HG02610 (cell line): ENCODE data around the gene MS4A18.
"Not testable (repeated sequence)": the region's sequence is repeated elsewhere in the genome, so short reads cannot be mapped to it uniquely, and the experiment has no call there.

Experiments
- ATAC-seq: cut with Tn5 transposase; IDR thresholded peaks from one replicate; pipeline ENCODE4 v1.9.1; 2021; ENCODE audit warnings: mild to moderate bottlenecking, moderate library complexity; ENCODE audit not compliant: unreplicated experiment

Gene MS4A18

DNA sequence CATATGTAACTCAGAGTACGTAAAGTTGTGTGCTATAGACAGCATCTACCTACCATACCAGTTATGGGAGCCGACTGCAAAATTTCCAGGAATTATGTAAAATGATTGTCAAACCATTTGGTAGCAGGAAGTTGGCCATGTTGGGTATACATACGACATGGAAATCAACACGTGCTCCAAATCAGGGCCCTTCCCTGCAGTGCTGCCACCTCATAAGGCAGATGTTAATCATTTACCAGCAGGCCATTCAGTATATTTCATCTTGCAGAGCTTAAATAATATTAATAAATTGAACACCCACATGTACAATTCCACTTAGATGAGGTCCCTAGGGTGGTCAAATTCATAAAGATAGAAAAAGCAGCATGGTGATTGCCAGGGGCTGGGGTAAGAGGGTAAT, 9.8 kb downstream of the MS4A18 start:
- no peak for ATAC-seq

- no peak for ATAC-seq
These were observed 14.6 kb downstream of the MS4A18 start for GRCh38 chr11:60739114-60739513.

DNA sequence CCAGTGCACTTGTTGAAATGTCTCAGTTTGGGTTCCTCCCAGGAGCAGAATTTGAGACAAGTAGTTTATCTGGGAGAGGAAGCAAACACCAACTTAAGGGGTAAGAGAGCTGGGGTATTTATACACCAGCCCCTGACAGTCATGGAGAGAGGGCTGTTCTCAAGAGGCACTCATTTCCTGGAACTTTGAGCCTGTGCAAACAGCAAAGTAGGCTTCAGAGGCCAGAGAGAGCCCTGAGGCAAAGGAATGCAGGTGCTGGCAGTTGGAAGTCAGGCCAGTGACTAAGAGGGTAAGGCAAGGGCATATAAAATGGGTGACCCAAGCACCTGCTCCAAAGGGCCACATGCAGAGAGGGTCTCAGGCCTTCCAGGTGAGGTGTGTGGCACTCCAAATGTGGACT, 16.1 kb downstream of the MS4A18 start:
- ATAC-seq = no peak

DNA sequence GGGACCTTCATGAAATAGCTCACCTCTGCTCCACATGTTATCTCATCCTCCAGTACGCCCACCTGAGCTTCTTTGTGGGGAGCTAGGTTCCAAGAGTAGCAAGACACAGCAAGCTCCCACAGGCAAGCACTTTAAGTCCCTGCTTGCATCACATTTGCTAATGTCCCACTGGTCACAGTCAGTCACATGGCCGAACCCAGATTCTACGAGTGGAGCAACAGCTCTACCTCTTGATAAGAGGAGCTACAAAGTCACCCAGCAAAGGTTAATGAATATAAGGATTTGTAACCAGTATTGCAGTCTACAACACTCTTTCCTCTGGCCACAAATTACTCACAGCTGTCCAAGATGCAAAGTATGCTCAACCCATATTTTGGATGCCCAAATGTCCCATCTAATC, 16.9 kb downstream of the MS4A18 start:
- ATAC-seq = no peak

GRCh38 chr11:60743058-60743457, 18.5 kb downstream of the MS4A18 start:
- ATAC-seq = no peak

DNA sequence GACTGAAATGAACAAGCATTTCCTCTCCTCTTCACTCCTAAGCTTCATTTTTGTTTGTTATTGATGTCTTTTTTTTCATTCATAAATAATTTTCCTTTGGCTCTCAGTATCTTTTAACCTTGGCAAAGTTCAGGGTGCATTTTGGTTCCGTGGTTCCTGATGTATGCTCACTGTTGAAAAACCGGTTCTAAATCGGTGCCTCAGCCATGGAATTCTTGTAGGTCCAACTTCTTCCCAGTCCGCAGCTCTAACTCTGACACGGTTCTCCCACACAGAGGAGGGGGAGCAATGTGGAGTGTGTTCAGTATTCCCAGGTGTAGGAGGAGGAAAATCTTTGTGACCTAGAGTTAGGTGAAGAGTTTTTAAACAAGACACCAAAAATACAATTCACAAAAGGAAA, 19.6 kb downstream of the MS4A18 start:
- ATAC-seq = no peak

- ATAC-seq = no peak
These were observed 22.9 kb downstream of the MS4A18 start for GRCh38 chr11:60747359-60747873.

GRCh38 chr11:60748225-60748624, 23.7 kb downstream of the MS4A18 start:
- no peak for ATAC-seq

GRCh38 chr11:60748821-60749220, 24.3 kb downstream of the MS4A18 start:
- no peak for ATAC-seq

DNA sequence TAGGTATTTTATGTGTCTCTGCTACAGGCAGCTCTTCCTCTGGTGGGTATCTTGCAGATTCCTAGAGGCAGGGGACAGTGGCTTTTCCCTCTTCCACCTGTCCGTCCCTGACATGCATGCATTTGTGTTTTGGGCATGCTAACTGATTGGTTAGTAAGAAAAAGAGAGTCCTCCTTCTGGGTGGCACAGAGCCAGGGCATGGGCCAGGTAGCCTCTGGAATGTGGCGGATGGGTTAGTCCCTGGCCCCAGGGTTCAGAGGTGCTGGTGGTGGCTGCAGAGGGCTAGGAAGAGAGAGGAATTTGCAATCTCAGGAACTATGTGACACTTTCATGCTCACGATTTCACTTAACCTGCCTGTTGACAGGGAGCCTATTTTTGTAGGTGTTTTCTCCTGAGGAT, 26.4 kb downstream of the MS4A18 start:
- no peak for ATAC-seq

DNA sequence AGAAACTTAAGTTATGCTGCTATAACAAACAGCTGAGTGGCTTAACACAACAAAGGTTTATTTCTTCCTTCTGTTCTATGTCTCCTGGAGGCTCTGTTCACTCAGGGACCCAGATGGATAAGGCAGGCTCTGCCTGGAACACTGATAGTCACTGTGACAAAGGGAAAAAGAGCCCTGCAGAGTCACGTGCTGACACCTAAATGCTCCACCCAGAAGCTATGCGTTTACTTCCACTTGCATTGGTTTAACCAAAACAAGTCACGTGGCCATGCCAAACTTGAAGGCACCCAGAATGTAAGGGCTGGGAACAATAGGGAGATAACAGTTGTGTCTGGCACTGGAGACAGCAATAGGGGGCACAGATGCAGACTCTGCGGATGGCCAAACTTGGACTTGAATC, 28.8 kb downstream of the MS4A18 start:
- ATAC-seq = no peak

- ATAC-seq = no peak
These were observed 30.4 kb downstream of the MS4A18 start for GRCh38 chr11:60754887-60755286.

DNA sequence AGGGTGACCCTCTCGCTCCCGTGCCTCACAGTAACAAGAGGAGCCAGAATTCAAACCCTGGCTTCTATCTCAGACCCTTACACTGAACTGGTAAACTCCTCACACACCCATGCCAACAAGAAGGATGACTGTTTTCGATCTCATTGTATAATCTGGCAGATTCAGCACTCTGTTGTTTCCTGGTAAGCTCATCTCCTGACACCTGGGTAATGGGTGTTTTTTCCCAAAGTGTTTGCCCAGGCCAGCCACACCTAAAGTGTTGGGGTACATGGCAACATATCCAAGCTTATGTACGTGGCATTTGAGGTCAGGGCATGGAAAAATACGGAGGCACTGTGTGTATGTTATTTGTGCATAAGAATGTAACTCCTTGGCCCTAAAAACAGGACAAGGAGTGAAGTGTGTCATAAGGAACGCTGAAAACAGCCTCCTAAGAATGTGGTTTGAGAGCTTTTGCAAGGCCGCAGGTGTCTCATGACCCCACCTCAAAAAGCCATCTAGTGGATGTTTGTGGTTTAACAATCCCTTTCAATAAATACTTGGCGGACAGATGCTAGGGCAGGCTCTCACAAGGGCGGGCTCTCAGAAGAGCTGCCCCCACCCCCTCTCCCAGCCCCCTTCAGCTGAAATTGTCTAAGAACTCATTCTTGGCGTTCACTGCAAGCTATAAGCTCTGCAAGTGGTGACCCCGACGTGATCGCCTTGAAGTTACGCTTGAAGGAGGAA, 31.9 kb downstream of the MS4A18 start, which contains the start of gene MS4A15:
TSS of gene MS4A15 (plus strand) at position 561 of the 726 bp plus-strand sequence. CDS start 6,867 bp downstream, outside the sequence.
- no peak for ATAC-seq

DNA sequence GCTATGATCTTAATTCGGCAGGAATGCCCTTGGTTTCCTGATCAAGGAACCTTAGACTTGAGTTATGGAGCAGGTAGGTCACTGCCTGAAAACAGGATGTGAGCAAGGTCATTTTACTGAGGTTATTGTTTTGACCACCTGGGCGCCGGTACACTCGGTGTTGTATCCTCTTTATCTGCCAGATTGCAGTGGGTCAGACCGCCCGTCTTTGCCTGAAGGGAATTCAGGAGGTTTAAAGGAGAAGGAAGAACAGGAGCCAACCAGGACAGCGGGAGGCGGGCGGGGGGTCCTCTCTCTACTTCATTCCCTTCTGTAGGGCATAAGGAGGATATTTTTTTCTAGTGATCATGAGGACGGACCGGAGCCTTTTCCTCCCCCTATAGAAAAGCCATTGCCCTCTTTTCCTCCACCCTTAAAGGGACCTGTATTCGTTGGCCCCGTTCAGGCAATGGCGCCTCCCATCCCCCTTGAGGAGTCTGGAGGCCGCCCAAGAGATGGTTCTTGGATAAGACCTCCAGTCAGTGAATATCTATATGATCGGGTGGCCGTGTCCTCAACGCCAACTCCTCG, 32.8 kb downstream of the MS4A18 start:
- ATAC-seq = no peak

- not testable (repeated sequence) for ATAC-seq
These were observed 34.2 kb downstream of the MS4A18 start for GRCh38 chr11:60758671-60759070.

DNA sequence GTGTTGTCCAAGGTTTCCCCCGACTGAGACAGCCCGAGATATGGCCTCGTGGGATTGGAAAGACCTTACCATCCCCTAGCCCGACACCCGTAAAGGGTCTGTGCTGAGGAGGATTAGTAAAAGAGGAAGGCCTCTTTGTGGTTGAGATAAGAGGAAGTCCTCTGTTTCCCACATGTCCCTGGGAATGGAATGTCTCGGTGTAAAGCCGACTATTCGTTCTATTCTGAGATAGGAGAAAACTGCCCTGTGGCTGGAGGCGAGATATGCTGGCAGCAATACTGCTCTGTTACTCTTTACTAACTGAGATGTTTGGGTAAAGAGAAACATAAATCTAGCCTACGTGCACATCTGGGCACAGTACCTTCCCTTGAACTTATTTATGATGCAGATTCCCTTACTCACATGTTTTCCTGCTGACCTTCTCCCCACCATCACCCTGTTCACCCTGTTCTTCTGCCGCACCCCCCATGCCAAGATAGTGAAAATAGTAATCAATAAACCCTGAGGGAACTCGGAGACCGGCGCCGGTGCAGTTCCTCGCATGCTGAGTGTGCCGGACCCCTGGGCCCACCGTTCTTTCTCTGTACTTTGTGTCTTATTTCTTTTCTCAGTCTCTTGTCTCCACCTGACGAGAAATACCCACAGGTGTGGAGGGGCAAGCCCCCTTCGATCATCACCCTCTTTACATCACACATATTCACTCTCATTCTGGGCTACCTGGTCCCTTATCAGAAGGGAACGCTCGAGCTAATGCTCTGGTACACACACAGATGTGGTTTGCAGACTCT, 35.1 kb downstream of the MS4A18 start:
- not testable (repeated sequence) for ATAC-seq

- ATAC-seq = peak; percentile 23
These were observed 37.1 kb downstream of the MS4A18 start for GRCh38 chr11:60761436-60762190.

DNA sequence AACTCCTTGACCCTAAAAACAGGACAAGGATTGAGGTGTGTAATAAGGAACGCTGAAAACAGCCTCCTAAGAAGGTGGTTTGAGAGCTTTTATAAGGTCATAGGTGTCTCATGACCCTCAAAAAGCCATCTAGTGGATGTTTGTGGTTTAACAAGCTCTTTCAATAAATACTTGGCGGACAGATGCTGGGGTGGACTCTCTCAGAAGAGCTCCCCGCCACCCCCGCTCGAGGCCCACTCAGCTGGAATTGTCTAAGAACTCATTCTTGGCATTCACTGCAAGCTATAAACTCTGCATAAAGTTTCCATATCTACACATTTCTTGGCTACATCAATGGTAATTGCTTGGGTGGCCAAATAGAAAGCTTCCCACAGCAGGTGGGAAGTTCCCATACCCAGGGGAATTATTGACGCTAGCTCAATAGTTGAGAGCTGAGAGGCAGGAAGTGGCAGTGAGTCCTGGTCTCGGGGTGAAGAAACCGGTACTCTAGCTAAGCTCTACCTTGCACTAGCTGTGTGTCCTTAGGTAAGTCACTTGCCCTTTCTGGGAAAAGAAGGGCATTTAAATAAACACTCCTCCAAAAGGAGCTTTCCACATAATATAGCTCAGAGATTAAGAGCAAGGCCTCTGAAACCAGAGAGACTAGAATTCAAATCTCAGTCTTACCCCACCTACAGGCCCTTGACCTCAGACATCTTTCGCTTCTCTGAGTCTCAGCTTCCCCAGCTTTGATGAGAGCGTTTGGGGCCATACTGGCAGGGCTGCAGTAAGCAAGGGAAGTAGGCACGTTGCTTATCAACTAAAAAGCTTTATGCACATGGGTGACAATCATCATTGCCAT, 38.6 kb downstream of the MS4A18 start:
- peak; percentile 61 for ATAC-seq

GRCh38 chr11:60763692-60764369, 39.3 kb downstream of the MS4A18 start:
- ATAC-seq = peak; percentile 47
